Neural cell (in vitro differentiated cells): ENCODE results near the gene EXOC6B.

ENCODE experiments used
- CTCF ChIP-seq: fragments of 450-650 bp; IDR thresholded peaks from 2 replicates; pipeline ENCODE4 v1.5.1; 2014; ENCODE audit warnings: antibody characterized with exemption, mild to moderate bottlenecking, moderate library complexity; ENCODE audit not compliant: poor library complexity, severe bottlenecking
- EP300 ChIP-seq: fragments of 450-650 bp; conservative IDR thresholded peaks from 2 replicates; pipeline ENCODE4 v1.6.1; 2014; ENCODE audit warnings: antibody characterized with exemption, mild to moderate bottlenecking, moderate library complexity; ENCODE audit not compliant: poor library complexity, severe bottlenecking
- EZH2 ChIP-seq: fragments of 200-600, 300-800 bp; shearing (Covaris generic), sonication (generic); IDR thresholded peaks from 2 replicates; pipeline ENCODE4 v1.6.1; 2014; ENCODE audit warnings: antibody characterized with exemption, low read length, borderline replicate concordance, mild to moderate bottlenecking; ENCODE audit not compliant: insufficient read depth, poor library complexity, severe bottlenecking
- POLR2AphosphoS5 ChIP-seq: IDR thresholded peaks from 2 replicates; pipeline ENCODE4 v1.6.1; 2012
- REST ChIP-seq: IDR thresholded peaks from 2 replicates; pipeline ENCODE4 v1.6.1; 2012; ENCODE audit warnings: borderline replicate concordance
- SMC3 ChIP-seq: fragments of 450-650 bp; conservative IDR thresholded peaks from 2 replicates; pipeline ENCODE4 v1.6.1; 2014; ENCODE audit warnings: antibody characterized with exemption, mild to moderate bottlenecking, moderate library complexity; ENCODE audit not compliant: poor library complexity

- TF ChIP-seq REST (no peak), CTCF (no peak), EZH2 (no peak), SMC3 (no peak), EP300 (no peak), POLR2AphosphoS5 (no peak)
These were observed 66.1 kb downstream of the EXOC6B start for GRCh38 chr2:72759755-72760154.
